ENCODE measurements around the gene MESP2. TPM values are rescaled to one million over a fixed set of nuclear protein-coding genes. Genes with fewer than 3 reads are reported as not detected.
A peak's percentile ranks its signal among the peaks of the same experiment; 100 is the strongest.

Gene MESP2
- total and polyA plus RNA-seq, 9 of the 15 experiments (the other 6 are each of a cell fraction or from before 2014, with no cell fraction given) = 0.08 to 0.82 (median 0.37) TPM

DNA sequence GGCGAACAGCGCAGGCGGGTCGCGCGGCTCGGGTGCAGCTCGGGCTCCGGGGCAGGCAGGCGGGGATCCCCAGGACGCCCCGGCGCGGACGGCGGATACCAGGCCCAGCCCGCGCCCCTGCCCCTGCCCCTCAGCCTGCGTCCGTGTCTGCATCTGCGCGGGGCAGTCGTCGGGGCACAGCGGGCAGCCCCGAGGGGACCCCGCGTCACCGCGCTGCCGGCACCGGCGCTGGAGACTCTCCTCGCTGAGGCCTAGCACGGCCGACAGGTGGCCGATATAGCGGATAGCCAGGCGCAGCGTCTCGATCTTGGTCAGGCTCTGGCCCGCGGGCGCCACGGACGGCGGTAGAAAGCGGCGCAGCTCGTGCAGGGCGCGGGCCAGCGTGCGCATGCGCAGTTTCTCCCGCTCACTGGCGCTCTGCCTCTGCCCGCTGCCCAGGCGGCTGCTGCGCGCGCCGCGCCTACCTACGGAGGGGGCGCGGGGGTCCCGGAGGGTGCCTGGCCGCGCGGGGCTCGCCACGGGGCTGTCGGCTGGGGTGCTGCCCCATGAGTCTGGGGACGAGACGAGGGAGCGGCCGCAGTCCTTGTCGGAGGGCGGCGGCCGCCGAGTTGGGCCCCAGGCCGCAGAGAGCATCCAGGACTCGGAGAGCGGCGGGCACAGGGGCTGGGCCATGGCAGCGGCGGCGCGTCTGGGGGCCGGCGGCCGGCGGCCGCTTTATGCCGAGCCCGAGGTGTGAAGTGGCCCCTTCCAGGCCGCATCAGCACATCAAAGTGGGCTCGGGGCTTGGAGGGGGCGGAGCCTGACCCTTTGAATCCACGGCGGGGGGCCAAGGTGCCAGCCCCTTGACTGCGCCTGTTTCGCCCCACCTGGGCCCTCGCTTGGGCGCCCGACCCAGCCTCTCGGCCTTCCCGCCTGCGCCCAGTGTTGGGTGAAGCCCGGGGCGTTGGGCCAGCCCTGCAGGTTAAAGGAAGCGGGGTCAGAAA is 25.3 kb upstream of the MESP2 start, which contains the start of gene MESP1 (continued):
- TF ChIP-seq ELK3 (CRISPR knock-in tag; IDR thresholded peaks at IDR 0.05) (no peak), HSF4 (CRISPR knock-in tag; IDR thresholded peaks at IDR 0.05; ENCODE audit: borderline replicate concordance) (no peak), NFATC3 (IDR thresholded peaks at IDR 0.05) (no peak), SMC3 (conservative IDR thresholded peaks at IDR 0.05; ENCODE audit: insufficient read depth, low read depth, low read length) (peak; percentile 67), NEUROD1 (IDR thresholded peaks at IDR 0.05; ENCODE audit: borderline replicate concordance, low read depth, low read length, partially characterized antibody) (no peak), HNRNPL (IDR thresholded peaks at IDR 0.05; ENCODE audit: low read depth, low read length) (0 out of 2 replicates have a peak, but pooled peaks have one; percentile 60)
- TF ChIP-seq, protein P1, sequence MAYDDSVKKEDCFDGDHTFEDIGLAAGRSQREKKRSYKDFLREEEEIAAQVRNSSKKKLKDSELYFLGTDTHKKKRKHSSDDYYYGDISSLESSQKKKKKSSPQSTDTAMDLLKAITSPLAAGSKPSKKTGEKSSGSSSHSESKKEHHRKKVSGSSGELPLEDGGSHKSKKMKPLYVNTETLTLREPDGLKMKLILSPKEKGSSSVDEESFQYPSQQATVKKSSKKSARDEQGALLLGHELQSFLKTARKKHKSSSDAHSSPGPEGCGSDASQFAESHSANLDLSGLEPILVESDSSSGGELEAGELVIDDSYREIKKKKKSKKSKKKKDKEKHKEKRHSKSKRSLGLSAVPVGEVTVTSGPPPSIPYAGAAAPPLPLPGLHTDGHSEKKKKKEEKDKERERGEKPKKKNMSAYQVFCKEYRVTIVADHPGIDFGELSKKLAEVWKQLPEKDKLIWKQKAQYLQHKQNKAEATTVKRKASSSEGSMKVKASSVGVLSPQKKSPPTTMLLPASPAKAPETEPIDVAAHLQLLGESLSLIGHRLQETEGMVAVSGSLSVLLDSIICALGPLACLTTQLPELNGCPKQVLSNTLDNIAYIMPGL (CRISPR knock-in tag; IDR thresholded peaks at IDR 0.05) = peak; percentile 64; the same call in 1 of the 2 replicates
